GM12801 (cell line): ENCODE data around the gene FBXO24.

ENCODE experiments used
- CTCF ChIP-seq: IDR thresholded peaks from one replicate; pipeline ENCODE4 v1.5.1; 2011; ENCODE audit warnings: control low read depth; ENCODE audit not compliant: insufficient read length; ENCODE audit errors: extremely low read depth

The FBXO24 gene

GRCh38 chr7:100555701-100556100 is 30.4 kb upstream of the FBXO24 start:
- no peak for TF ChIP-seq CTCF

GRCh38 chr7:100556541-100556940 is 29.6 kb upstream of the FBXO24 start:
- no peak for TF ChIP-seq CTCF

- TF ChIP-seq CTCF, result no peak
Measured at GRCh38 chr7:100559127-100559526, 27.0 kb upstream of the FBXO24 start.

- TF ChIP-seq CTCF, result no peak
Measured at GRCh38 chr7:100561491-100562194, 24.5 kb upstream of the FBXO24 start.

GRCh38 chr7:100562195-100563099 is 23.7 kb upstream of the FBXO24 start:
- TF ChIP-seq CTCF, result no peak

- TF ChIP-seq CTCF, result no peak
Measured at GRCh38 chr7:100563100-100563564, 23.0 kb upstream of the FBXO24 start.

- peak; percentile 92 for TF ChIP-seq CTCF
Measured at GRCh38 chr7:100563809-100564400, 22.2 kb upstream of the FBXO24 start.
